ENCODE data around the gene DPT. TPM values are rescaled to one million over a fixed set of nuclear protein-coding genes. Genes with fewer than 3 reads are reported as not detected.

The DPT gene
- total and polyA plus RNA-seq, 10 of the 15 experiments (the other 5 are each of a cell fraction or from before 2014, with no cell fraction given) = 0.05 to 0.10 TPM; not detected in 8

GRCh38 chr1:168759077-168759476, 30.1 kb upstream of the DPT start:
- in situ Hi-C loops (cut with MboI) = no loop called here
- no peak overlapping the region for H2AFZ ChIP-seq (ENCODE audit: control insufficient read depth, low read depth, low read length)
- BruUV-seq (replicated peaks) = no TSS peak

More at GRCh38 chr1:168759077-168759476, 30.1 kb upstream of the DPT start:
- 0% methylated on average over 3 of the region's 3 CpGs for WGBS (ENCODE audit: insufficient coverage, insufficient replicate concordance, low lambda C conversion rate, missing lambda C conversion rate)
- intact Hi-C loops (cut with micrococcal nuclease; ENCODE audit: unreplicated experiment) = no loop called here
- H3K27ac ChIP-seq (ENCODE audit: control insufficient read depth, insufficient read depth) = no peak overlapping the region
- FAIRE-seq (no peak), ATAC-seq (no peak), DNase-seq (ENCODE audit: low read depth, low spot score) (no peak)
- no peaks in the 10 kb centered on the region for H3K79me2 ChIP-seq (ENCODE audit: control insufficient read depth, insufficient read depth, low read length)
- no peak overlapping the region for H3K4me3 ChIP-seq
- RAD21 ChIA-PET (ENCODE audit: unreplicated experiment) = no interaction called here
- CTCF ChIA-PET = interaction anchor here (0.6 to 1.5 kb wide), 2 partner anchors 417 to 1015 kb away, joined by 3 to 6 read pairs; no protein-coding TSS in a partner anchor
- H3K9me3 ChIP-seq (replicated peaks; ENCODE audit: control insufficient read depth, insufficient read depth, low read length) = no peaks in the 10 kb centered on the region; the same call in 2 of the 3 replicates
- no peaks in the 10 kb centered on the region for H3K36me3 ChIP-seq (ENCODE audit: control insufficient read depth in 2 of 2, insufficient read depth in 2 of 2, low read length in 1 of 2)
- H4K20me1 ChIP-seq (ENCODE audit: control insufficient read depth, insufficient read depth) = no peaks in the 10 kb centered on the region
- no peak overlapping the region for H3K9ac ChIP-seq (ENCODE audit: control insufficient read depth, insufficient read depth, low read length)
- POLR2A ChIA-PET = no interaction called here
- H3K27me3 ChIP-seq (replicated peaks in 1 of 2; ENCODE audit: control insufficient read depth in 2 of 2, insufficient read depth in 2 of 2, low read length in 1 of 2) = no peaks in the 10 kb centered on the region
- TF ChIP-seq FOS (IDR thresholded peaks at IDR 0.05; ENCODE audit: borderline replicate concordance, extremely low read depth, insufficient read length) (no peak), ATF7 (IDR thresholded peaks at IDR 0.05; ENCODE audit: low read depth) (no peak), CHD4 (IDR thresholded peaks at IDR 0.05) (no peak), CREM (IDR thresholded peaks at IDR 0.05; ENCODE audit: low read depth) (no peak), CBFB (IDR thresholded peaks at IDR 0.05; ENCODE audit: low read depth) (no peak), ETV6 (conservative IDR thresholded peaks at IDR 0.05 in 1 of 2, IDR thresholded peaks at IDR 0.05 in 1 of 2; ENCODE audit: borderline replicate concordance in 1 of 2, low read depth in 1 of 2) (no peak)
- TF ChIP-seq, protein P1, sequence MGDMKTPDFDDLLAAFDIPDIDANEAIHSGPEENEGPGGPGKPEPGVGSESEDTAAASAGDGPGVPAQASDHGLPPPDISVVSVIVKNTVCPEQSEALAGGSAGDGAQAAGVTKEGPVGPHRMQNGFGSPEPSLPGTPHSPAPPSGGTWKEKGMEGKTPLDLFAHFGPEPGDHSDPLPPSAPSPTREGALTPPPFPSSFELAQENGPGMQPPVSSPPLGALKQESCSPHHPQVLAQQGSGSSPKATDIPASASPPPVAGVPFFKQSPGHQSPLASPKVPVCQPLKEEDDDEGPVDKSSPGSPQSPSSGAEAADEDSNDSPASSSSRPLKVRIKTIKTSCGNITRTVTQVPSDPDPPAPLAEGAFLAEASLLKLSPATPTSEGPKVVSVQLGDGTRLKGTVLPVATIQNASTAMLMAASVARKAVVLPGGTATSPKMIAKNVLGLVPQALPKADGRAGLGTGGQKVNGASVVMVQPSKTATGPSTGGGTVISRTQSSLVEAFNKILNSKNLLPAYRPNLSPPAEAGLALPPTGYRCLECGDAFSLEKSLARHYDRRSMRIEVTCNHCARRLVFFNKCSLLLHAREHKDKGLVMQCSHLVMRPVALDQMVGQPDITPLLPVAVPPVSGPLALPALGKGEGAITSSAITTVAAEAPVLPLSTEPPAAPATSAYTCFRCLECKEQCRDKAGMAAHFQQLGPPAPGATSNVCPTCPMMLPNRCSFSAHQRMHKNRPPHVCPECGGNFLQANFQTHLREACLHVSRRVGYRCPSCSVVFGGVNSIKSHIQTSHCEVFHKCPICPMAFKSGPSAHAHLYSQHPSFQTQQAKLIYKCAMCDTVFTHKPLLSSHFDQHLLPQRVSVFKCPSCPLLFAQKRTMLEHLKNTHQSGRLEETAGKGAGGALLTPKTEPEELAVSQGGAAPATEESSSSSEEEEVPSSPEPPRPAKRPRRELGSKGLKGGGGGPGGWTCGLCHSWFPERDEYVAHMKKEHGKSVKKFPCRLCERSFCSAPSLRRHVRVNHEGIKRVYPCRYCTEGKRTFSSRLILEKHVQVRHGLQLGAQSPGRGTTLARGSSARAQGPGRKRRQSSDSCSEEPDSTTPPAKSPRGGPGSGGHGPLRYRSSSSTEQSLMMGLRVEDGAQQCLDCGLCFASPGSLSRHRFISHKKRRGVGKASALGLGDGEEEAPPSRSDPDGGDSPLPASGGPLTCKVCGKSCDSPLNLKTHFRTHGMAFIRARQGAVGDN (IDR thresholded peaks at IDR 0.05) = no peak
- no peaks in the 10 kb centered on the region for H3K4me1 ChIP-seq (ENCODE audit: control insufficient read depth, insufficient read depth, low read length)
- H3K4me2 ChIP-seq (ENCODE audit: control insufficient read depth, insufficient read depth) = no peak overlapping the region
- SMC1A ChIA-PET (ENCODE audit: uncharacterized antibody, unreplicated experiment) = no interaction called here
